ENCODE measurements around the gene SPAG4.

The SPAG4 gene, protein sequence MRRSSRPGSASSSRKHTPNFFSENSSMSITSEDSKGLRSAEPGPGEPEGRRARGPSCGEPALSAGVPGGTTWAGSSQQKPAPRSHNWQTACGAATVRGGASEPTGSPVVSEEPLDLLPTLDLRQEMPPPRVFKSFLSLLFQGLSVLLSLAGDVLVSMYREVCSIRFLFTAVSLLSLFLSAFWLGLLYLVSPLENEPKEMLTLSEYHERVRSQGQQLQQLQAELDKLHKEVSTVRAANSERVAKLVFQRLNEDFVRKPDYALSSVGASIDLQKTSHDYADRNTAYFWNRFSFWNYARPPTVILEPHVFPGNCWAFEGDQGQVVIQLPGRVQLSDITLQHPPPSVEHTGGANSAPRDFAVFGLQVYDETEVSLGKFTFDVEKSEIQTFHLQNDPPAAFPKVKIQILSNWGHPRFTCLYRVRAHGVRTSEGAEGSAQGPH

DNA sequence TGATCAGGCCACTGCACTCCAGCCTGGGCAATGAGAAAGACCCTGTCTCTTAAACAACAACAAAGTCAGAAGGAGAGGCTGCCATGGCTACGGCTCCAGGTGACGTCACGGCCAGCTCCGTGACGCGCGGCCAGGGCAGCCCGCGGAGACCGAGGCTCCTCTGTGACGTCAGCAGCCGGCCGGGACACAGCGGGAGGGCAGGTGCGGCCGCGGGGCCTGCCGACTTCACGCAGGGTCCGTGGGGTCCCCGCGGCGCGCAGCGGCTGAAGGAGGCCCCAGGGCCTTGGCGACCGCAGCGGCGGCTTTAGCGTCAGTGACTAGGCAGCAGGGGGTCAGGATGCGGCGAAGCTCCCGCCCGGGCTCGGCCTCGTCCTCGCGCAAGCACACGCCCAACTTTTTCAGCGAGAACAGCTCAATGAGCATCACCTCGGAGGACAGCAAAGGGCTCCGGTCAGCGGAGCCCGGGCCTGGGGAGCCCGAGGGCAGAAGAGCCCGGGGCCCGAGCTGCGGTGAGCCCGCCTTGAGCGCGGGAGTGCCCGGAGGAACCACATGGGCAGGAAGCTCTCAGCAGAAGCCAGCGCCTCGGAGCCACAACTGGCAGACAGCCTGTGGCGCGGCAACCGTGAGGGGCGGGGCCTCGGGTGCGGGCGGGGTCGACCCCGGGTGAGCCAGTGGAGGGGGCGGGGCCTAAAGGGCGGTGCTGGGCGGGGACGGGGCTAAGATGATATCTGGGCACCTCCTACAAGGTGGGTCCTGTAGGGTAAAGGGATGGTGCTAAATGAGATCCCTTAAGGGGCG lies at the start of gene SPAG4:
SPAG4 (plus strand) TSS at position 163 of the 798 bp plus-strand sequence; CDS start at position 338, 175 bp downstream.
- Histone ChIP-seq H3K27me3 (replicated peaks; ENCODE audit: control insufficient read depth, insufficient read depth, low read length) (no peaks in the 10 kb centered on the region), H3K9me3 (ENCODE audit: control insufficient read depth, low read length) (no peaks in the 10 kb centered on the region), H3K4me3 (ENCODE audit: low read length) (peak within 1 kb of the TSS; percentile 74), H3K4me1 (ENCODE audit: control insufficient read depth, insufficient read depth, low read length) (peaks cover 18% of the 10 kb centered on the region), H3K9ac (ENCODE audit: low read length) (peak within 1 kb of the TSS; percentile 75), H3K36me3 (ENCODE audit: control insufficient read depth, insufficient read depth, low read length, severe bottlenecking) (no peaks in the 10 kb centered on the region)
- DNase-seq (ENCODE audit: low read depth), result peak; percentile 99

DNA sequence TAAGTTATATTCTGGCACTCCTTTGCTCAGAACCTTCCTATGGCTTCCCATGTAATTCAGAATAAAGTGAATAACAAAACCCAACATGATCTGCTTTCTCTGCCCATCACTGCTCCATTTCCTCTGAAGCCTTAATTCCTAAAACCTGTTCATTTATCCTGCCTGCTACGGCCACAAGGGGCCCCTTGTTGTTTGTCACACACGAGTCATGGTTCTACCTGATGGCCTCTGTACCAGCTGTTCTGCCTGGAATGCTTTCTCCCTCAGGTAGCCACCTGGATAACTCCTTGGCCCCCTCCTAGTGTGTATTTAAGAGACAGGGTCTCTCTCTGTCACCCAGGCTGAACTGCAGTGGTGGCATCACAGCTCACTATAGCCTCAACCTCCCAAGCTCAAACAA lies 47.0 kb upstream of the SPAG4 start:
- Histone ChIP-seq H3K36me3 (ENCODE audit: control insufficient read depth, insufficient read depth, low read length, severe bottlenecking) (no peaks in the 10 kb centered on the region), H3K27me3 (replicated peaks; ENCODE audit: control insufficient read depth, insufficient read depth, low read length) (peaks cover 5% of the 10 kb centered on the region), H3K9ac (ENCODE audit: low read length) (no peak overlapping the region), H3K9me3 (ENCODE audit: control insufficient read depth, low read length) (peaks cover 9% of the 10 kb centered on the region), H3K4me3 (ENCODE audit: low read length) (no peak overlapping the region), H3K4me1 (ENCODE audit: control insufficient read depth, insufficient read depth, low read length) (no peaks in the 10 kb centered on the region)
- DNase-seq (ENCODE audit: low read depth), result no peak

DNA sequence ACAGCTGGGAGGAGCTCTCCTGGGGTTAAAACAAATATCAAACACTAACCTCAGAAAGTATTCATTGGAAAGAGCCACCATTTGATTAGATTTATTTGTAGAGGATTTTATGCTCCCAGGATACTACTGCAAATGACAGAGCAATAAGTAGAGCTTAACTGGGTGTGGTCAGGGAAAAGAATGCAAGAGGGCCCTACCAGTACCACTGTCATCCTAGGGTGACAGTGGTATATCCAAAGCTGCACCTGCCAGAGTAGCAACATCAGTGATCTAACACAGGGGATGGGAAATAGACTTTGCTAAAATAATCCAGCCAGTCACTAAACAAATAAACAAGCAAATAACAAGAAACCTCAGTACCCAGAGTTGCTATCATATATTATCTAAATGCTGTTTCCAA lies 44.1 kb upstream of the SPAG4 start:
- peaks cover 14% of the 10 kb centered on the region for H3K9me3 ChIP-seq (ENCODE audit: control insufficient read depth, low read length)

DNA sequence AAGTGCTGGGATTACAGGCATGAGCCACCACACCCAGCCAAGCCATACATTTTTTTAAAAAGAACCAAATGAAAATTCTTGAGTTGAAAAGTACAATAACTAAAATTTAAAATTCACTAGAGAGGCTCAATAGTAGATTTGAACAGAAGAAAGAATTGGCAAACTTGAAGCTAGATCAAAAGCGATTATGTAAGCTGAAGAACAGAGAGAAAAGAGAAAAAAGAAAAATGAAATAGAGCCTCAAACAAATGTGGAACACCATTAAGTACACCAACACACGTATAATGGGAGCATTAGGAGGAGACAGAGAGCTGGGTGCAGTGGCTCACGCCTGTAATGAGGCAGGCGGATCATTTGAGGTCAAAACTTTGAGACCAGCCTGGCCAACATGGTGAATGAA lies 42.8 kb upstream of the SPAG4 start:
- DNase-seq (ENCODE audit: low read depth), result no peak
- Histone ChIP-seq H3K4me3 (ENCODE audit: low read length) (no peak overlapping the region), H3K36me3 (ENCODE audit: control insufficient read depth, insufficient read depth, low read length, severe bottlenecking) (no peaks in the 10 kb centered on the region)

More for the DNA sequence above, 44.1 kb upstream of the SPAG4 start:
- Histone ChIP-seq H3K36me3 (ENCODE audit: control insufficient read depth, insufficient read depth, low read length, severe bottlenecking) (no peaks in the 10 kb centered on the region), H3K4me3 (ENCODE audit: low read length) (no peak overlapping the region), H3K9ac (ENCODE audit: low read length) (no peak overlapping the region), H3K27me3 (replicated peaks; ENCODE audit: control insufficient read depth, insufficient read depth, low read length) (peaks cover 9% of the 10 kb centered on the region), H3K4me1 (ENCODE audit: control insufficient read depth, insufficient read depth, low read length) (no peaks in the 10 kb centered on the region)
- DNase-seq (ENCODE audit: low read depth), result no peak

DNA sequence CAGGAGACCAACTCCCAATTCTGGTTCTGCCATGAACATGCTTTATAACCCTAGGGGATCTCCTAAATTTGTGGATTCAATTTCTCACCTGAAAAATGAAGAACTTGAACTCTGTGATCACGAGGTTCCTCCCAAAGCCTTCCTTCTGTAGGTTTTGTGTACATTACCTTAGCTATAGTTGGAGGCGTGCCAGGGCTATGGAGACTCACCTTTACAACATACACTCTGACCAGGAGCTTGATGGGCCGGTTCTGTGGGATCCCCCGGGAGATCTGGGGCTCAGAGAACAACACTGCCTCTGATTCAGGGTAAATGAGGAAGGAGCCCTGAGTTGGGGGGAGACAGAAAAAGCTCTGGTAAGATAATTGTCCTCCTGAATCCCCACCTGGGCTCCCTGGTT lies 39.7 kb upstream of the SPAG4 start:
- no peaks in the 10 kb centered on the region for H3K36me3 ChIP-seq (ENCODE audit: control insufficient read depth, insufficient read depth, low read length, severe bottlenecking)
- no peak overlapping the region for H3K4me3 ChIP-seq (ENCODE audit: low read length)
- no peak for DNase-seq (ENCODE audit: low read depth)
- no peaks in the 10 kb centered on the region for H3K4me1 ChIP-seq (ENCODE audit: control insufficient read depth, insufficient read depth, low read length)
- H3K27me3 ChIP-seq (replicated peaks; ENCODE audit: control insufficient read depth, insufficient read depth, low read length), result peaks cover 21% of the 10 kb centered on the region
- H3K9me3 ChIP-seq (ENCODE audit: control insufficient read depth, low read length), result peaks cover 14% of the 10 kb centered on the region
- H3K9ac ChIP-seq (ENCODE audit: low read length), result no peak overlapping the region

More for the DNA sequence above, 42.8 kb upstream of the SPAG4 start:
- Histone ChIP-seq H3K9ac (ENCODE audit: low read length) (no peak overlapping the region), H3K27me3 (replicated peaks; ENCODE audit: control insufficient read depth, insufficient read depth, low read length) (peaks cover 16% of the 10 kb centered on the region), H3K9me3 (ENCODE audit: control insufficient read depth, low read length) (peaks cover 14% of the 10 kb centered on the region), H3K4me1 (ENCODE audit: control insufficient read depth, insufficient read depth, low read length) (no peaks in the 10 kb centered on the region)

DNA sequence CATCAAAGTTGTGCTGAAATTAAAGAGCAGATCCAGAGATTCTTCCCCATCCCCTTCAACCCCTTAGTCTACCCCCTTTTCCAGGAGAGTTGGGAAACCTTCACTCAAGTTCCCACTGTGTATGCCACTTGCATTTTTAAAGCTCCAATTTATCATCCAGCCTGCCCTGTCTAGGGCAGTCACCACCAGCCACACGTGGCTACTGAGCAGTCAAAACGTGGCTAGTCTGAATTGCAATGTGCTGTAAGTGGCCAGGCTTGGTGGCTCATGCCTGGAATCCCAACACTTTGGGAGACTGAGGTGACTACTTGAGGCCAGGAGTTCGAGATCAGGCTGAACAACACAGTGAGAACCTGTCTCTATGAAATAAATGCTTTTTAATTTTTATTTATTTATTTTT lies 38.8 kb upstream of the SPAG4 start:
- Histone ChIP-seq H3K9ac (ENCODE audit: low read length) (no peak overlapping the region), H3K9me3 (ENCODE audit: control insufficient read depth, low read length) (peaks cover 19% of the 10 kb centered on the region), H3K36me3 (ENCODE audit: control insufficient read depth, insufficient read depth, low read length, severe bottlenecking) (no peaks in the 10 kb centered on the region), H3K4me3 (ENCODE audit: low read length) (no peak overlapping the region), H3K27me3 (replicated peaks; ENCODE audit: control insufficient read depth, insufficient read depth, low read length) (peaks cover 21% of the 10 kb centered on the region), H3K4me1 (ENCODE audit: control insufficient read depth, insufficient read depth, low read length) (no peaks in the 10 kb centered on the region)
- no peak for DNase-seq (ENCODE audit: low read depth)

DNA sequence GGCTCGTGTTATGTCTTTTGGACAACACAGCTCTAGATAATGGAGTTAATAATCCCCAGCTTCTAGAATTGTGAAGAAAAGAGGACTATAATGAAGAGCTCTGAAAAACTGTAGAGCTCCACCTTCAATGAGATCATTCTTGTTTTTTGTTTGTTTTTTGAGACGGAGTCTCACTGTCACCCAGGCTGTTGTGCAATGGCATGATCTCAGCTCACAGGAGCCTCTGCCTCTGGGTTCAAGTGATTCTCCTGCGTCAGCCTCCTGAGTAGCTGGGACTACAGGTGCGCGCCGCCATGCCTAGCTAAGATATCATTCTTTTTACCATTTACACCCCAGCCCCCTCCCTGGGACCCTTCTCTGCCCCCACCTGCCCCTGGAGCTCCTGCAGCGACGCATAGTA lies 37.2 kb upstream of the SPAG4 start:
- no peak for DNase-seq (ENCODE audit: low read depth)
- Histone ChIP-seq H3K36me3 (ENCODE audit: control insufficient read depth, insufficient read depth, low read length, severe bottlenecking) (no peaks in the 10 kb centered on the region), H3K4me3 (ENCODE audit: low read length) (no peak overlapping the region), H3K4me1 (ENCODE audit: control insufficient read depth, insufficient read depth, low read length) (no peaks in the 10 kb centered on the region), H3K9ac (ENCODE audit: low read length) (no peak overlapping the region), H3K9me3 (ENCODE audit: control insufficient read depth, low read length) (peaks cover 13% of the 10 kb centered on the region), H3K27me3 (replicated peaks; ENCODE audit: control insufficient read depth, insufficient read depth, low read length) (peaks cover 21% of the 10 kb centered on the region)

DNA sequence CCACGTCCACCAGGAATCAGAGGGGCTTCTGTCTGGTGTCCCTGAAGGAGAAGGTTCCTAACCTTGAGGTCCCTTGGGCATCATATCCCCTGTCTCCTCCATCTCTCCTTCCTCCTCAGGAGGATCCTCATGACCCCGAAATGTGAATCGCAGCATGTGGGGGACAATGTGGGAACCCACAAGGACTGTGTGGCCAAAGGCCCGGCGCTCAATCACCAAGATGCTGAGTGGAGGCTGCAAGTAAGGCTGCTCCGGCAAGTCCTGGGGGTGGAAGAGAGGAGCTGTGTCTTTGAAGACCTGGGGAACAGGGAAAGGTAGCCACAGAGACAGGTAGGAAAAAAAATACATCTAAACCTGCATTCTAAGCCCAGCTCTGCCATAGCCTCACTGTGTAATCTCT lies 36.4 kb upstream of the SPAG4 start:
- no peak overlapping the region for H3K9ac ChIP-seq (ENCODE audit: low read length)
- H3K36me3 ChIP-seq (ENCODE audit: control insufficient read depth, insufficient read depth, low read length, severe bottlenecking), result no peaks in the 10 kb centered on the region
- H3K27me3 ChIP-seq (replicated peaks; ENCODE audit: control insufficient read depth, insufficient read depth, low read length), result peaks cover 21% of the 10 kb centered on the region
- H3K4me3 ChIP-seq (ENCODE audit: low read length), result no peak overlapping the region
- H3K4me1 ChIP-seq (ENCODE audit: control insufficient read depth, insufficient read depth, low read length), result no peaks in the 10 kb centered on the region
- no peak for DNase-seq (ENCODE audit: low read depth)
- H3K9me3 ChIP-seq (ENCODE audit: control insufficient read depth, low read length), result peaks cover 7% of the 10 kb centered on the region

DNA sequence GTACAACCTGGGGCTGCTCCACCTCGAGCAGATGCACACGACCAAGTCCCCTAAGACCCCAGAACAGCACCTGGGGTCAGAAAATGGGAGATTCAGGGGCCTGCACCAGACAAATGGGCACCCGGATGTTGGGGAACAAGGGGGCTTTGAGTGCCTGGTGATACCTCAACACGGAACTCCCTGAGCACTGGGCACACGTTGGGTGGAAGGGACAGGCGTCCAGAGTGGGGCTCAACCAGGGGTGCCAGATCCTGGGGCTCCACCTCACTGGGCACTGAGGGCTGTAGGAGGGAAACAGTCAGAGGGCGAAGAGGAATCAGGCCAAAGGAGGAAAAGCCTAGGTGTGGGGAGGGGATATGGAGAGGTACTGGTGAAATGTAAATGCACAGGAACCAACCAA lies 33.5 kb upstream of the SPAG4 start:
- Histone ChIP-seq H3K4me3 (ENCODE audit: low read length) (no peak overlapping the region), H3K4me1 (ENCODE audit: control insufficient read depth, insufficient read depth, low read length) (no peaks in the 10 kb centered on the region), H3K36me3 (ENCODE audit: control insufficient read depth, insufficient read depth, low read length, severe bottlenecking) (no peaks in the 10 kb centered on the region), H3K9me3 (ENCODE audit: control insufficient read depth, low read length) (peaks cover 7% of the 10 kb centered on the region), H3K27me3 (replicated peaks; ENCODE audit: control insufficient read depth, insufficient read depth, low read length) (peaks cover 6% of the 10 kb centered on the region), H3K9ac (ENCODE audit: low read length) (no peak overlapping the region)
- DNase-seq (ENCODE audit: low read depth), result no peak

DNA sequence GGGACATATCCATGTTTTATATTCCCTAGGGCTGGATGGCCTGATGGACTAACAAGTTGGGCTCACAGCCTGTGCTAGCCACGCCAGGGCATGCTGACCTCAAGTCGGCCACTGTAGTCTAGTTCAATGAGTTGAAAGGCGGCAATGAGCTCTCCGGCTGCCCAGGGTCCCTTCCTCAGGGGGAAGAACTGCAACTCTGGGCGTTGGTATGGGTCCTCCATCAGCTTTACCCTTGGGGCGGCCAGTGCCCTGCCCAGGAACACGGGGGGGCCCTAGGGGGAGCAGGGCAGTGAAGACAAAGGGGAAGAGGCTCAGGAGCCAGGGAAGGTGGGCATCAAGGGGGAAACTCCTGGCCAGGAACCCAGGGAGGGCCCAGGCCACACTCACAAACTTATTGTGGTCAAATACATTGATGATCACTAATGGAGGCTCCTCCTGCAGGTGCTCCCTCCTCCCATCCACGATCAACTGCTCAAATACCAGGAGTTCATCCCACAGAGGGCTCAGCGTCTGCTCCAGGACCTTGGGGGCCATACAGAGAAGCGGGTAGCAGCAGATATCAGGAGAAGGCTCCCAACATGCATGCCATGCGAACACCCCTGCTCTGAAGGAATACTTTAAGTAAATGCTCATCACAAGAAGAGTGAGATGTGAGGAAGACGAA lies 32.8 kb upstream of the SPAG4 start:
- no peak overlapping the region for H3K4me3 ChIP-seq (ENCODE audit: low read length)
- peaks cover 7% of the 10 kb centered on the region for H3K9me3 ChIP-seq (ENCODE audit: control insufficient read depth, low read length)
- no peaks in the 10 kb centered on the region for H3K36me3 ChIP-seq (ENCODE audit: control insufficient read depth, insufficient read depth, low read length, severe bottlenecking)
- H3K27me3 ChIP-seq (replicated peaks; ENCODE audit: control insufficient read depth, insufficient read depth, low read length), result peaks cover 5% of the 10 kb centered on the region
- H3K4me1 ChIP-seq (ENCODE audit: control insufficient read depth, insufficient read depth, low read length), result no peaks in the 10 kb centered on the region
- H3K9ac ChIP-seq (ENCODE audit: low read length), result no peak overlapping the region
- DNase-seq (ENCODE audit: low read depth), result no peak
